GM21717 (cell line): ENCODE results near the gene TMEM143.
"Not testable (repeated sequence)": the region's sequence is repeated elsewhere in the genome, so short reads cannot be mapped to it uniquely, and the experiment has no call there.

ENCODE experiments used
- ATAC-seq: cut with Tn5 transposase; IDR thresholded peaks from one replicate; pipeline ENCODE4 v1.9.1; 2021; ENCODE audit warnings: mild to moderate bottlenecking, moderate library complexity; ENCODE audit not compliant: unreplicated experiment

Gene TMEM143

GRCh38 chr19:48363810-48364597 is at the start of gene TMEM143, which contains the start of gene SYNGR4:
TSS of gene TMEM143 (minus strand) at chr19:48363940. CDS start at chr19:48363920, 20 bp downstream.
TSS of gene SYNGR4 (plus strand) at chr19:48364367. CDS start at chr19:48365843, 1,476 bp downstream.
- peak; percentile 66 for ATAC-seq

GRCh38 chr19:48405850-48406249 is 42.1 kb upstream of the TMEM143 start:
- ATAC-seq, result no peak

- no peak for ATAC-seq
Measured at GRCh38 chr19:48405010-48405659, 41.4 kb upstream of the TMEM143 start.

- no peak for ATAC-seq
Measured at GRCh38 chr19:48403606-48404005, 39.9 kb upstream of the TMEM143 start.

- no peak for ATAC-seq
Measured at GRCh38 chr19:48401287-48401686, 37.5 kb upstream of the TMEM143 start.

GRCh38 chr19:48400018-48400742 is 36.4 kb upstream of the TMEM143 start:
- no peak for ATAC-seq

GRCh38 chr19:48398375-48399235 is 34.9 kb upstream of the TMEM143 start:
- no peak for ATAC-seq

GRCh38 chr19:48398102-48398374 is 34.3 kb upstream of the TMEM143 start:
- ATAC-seq, result no peak

GRCh38 chr19:48397263-48398101 is 33.7 kb upstream of the TMEM143 start:
- ATAC-seq, result no peak

GRCh38 chr19:48396824-48397176 is 33.1 kb upstream of the TMEM143 start:
- no peak for ATAC-seq

- no peak for ATAC-seq
Measured at GRCh38 chr19:48396016-48396823, 32.5 kb upstream of the TMEM143 start.

- ATAC-seq, result no peak
Measured at GRCh38 chr19:48395499-48395898, 31.8 kb upstream of the TMEM143 start.

GRCh38 chr19:48395170-48395455 is 31.4 kb upstream of the TMEM143 start:
- ATAC-seq, result no peak

GRCh38 chr19:48394331-48395169 is 30.8 kb upstream of the TMEM143 start:
- ATAC-seq, result no peak

GRCh38 chr19:48393559-48394330 is 30.0 kb upstream of the TMEM143 start, which contains the start of gene GRIN2D:
TSS of gene GRIN2D (plus strand) at chr19:48393668. CDS start at chr19:48398393, 4,725 bp downstream.
- no peak for ATAC-seq

GRCh38 chr19:48392860-48393558 is 29.3 kb upstream of the TMEM143 start:
- no peak for ATAC-seq

- not testable (repeated sequence) for ATAC-seq
Measured at GRCh38 chr19:48392006-48392344, 28.2 kb upstream of the TMEM143 start.
